IMR-90 (cell line): ENCODE data around the gene FANCE. TPM values are rescaled to one million over a fixed set of nuclear protein-coding genes. Genes with fewer than 3 reads are reported as not detected.

Source experiments
- ATAC-seq: fragments of 200-7000 bp; cut with Tn5 transposase; 2 replicates; pipeline ENCODE4 v1.9.1; 2020; ENCODE audit warnings: low read depth, mild to moderate bottlenecking, moderate library complexity
- BruUV-seq: library from RNA; stranded (reverse); fragments of 400-500 nt; replicated peaks from 2 replicates; lab custom pipeline; 2021; lab: Mats Ljungman, UMichigan
- CTCF ChIA-PET: fragments of 300-600 bp; formaldehyde crosslinking; extraction: SDS; loops from one replicate; lab custom pipeline; 2021; ENCODE audit warnings: antibody characterized with exemption; lab: Yijun Ruan, JAX
- POLR2A ChIA-PET: fragments of 300-600 bp; sonication (Branson Sonifier 250); formaldehyde crosslinking; loops from one replicate; lab custom pipeline; 2022; ENCODE audit warnings: antibody characterized with exemption; ENCODE audit not compliant: unreplicated experiment; lab: Charles Lee
- DNase-seq: peaks from one replicate; pipeline ENCODE4 v3.0.0; 2013
- H2AFZ ChIP-seq: replicated peaks from 2 replicates; pipeline ENCODE3; 2013; ENCODE audit warnings: low read length, mild to moderate bottlenecking; ENCODE audit not compliant: poor library complexity
- H2AK5ac ChIP-seq: 2 replicates; pipeline ENCODE4 v1.6.1; 2013; ENCODE audit warnings: low read depth, low read length, inconsistent platforms
- H2AK9ac ChIP-seq: replicated peaks from 2 replicates; pipeline ENCODE3; 2013; ENCODE audit warnings: mild to moderate bottlenecking, low read depth, low read length, moderate library complexity; ENCODE audit not compliant: poor library complexity
- H2BK120ac ChIP-seq: 2 replicates; pipeline ENCODE4 v1.6.1; 2013; ENCODE audit warnings: low read depth, low read length, inconsistent platforms
- H2BK15ac ChIP-seq: 3 replicates; pipeline ENCODE4 v1.6.1; 2013; ENCODE audit warnings: low read depth, low read length, inconsistent platforms
- H2BK20ac ChIP-seq: 2 replicates; pipeline ENCODE4 v1.6.1; 2013; ENCODE audit warnings: low read depth, mild to moderate bottlenecking, inconsistent platforms, low read length, moderate library complexity
- H2BK5ac ChIP-seq: 2 replicates; pipeline ENCODE4 v1.6.1; 2013; ENCODE audit warnings: mild to moderate bottlenecking, low read depth, low read length, inconsistent platforms; ENCODE audit not compliant: poor library complexity, severe bottlenecking
- H3K14ac ChIP-seq: replicated peaks from 2 replicates; pipeline ENCODE4 v1.6.1; 2013; ENCODE audit warnings: low read depth, low read length, inconsistent platforms
- H3K18ac ChIP-seq: 2 replicates; pipeline ENCODE4 v1.6.1; 2013; ENCODE audit warnings: low read depth, low read length, control low read depth
- H3K23ac ChIP-seq: 2 replicates; pipeline ENCODE4 v1.6.1; 2013; ENCODE audit warnings: low read depth, low read length, inconsistent platforms
- H3K27ac ChIP-seq: 2 replicates; pipeline ENCODE4 v1.5.1; 2013; ENCODE audit warnings: mild to moderate bottlenecking, control low read depth, low read length; ENCODE audit not compliant: insufficient read depth
- H3K27me3 ChIP-seq: 2 replicates; pipeline ENCODE4 v1.6.1; 2013; ENCODE audit warnings: low read length; ENCODE audit not compliant: control insufficient read depth, insufficient read depth
- H3K36me3 ChIP-seq: 2 replicates; pipeline ENCODE4 v1.6.1; 2013; ENCODE audit warnings: low read length, mixed read lengths; ENCODE audit not compliant: control insufficient read depth, insufficient read depth
- H3K4ac ChIP-seq: 2 replicates; pipeline ENCODE4 v1.6.1; 2013; ENCODE audit warnings: low read depth, low read length, inconsistent platforms
- H3K4me1 ChIP-seq: 2 replicates; pipeline ENCODE4 v1.6.1; 2013; ENCODE audit warnings: low read length, mixed read lengths; ENCODE audit not compliant: control insufficient read depth, insufficient read depth
- H3K4me2 ChIP-seq: 2 replicates; pipeline ENCODE4 v1.6.1; 2013; ENCODE audit warnings: low read depth, mild to moderate bottlenecking, control low read depth, low read length, moderate library complexity
- H3K4me3 ChIP-seq: 2 replicates; pipeline ENCODE4 v1.5.1; 2013; ENCODE audit warnings: low read depth, mild to moderate bottlenecking, control low read depth, low read length, moderate library complexity; ENCODE audit not compliant: insufficient read depth
- H3K56ac ChIP-seq: 2 replicates; pipeline ENCODE4 v1.6.1; 2013; ENCODE audit warnings: low read length, inconsistent platforms; ENCODE audit not compliant: insufficient read depth; ENCODE audit errors: extremely low read depth
- H3K79me1 ChIP-seq, 2 experiments: 2 replicates each; pipeline ENCODE4 v1.6.1; 2013; ENCODE audit warnings: low read length in 2 of 2, inconsistent platforms in 1 of 2, low read depth in 1 of 2
- H3K9ac ChIP-seq: 2 replicates; pipeline ENCODE4 v1.6.1; 2013; ENCODE audit warnings: low read depth, low read length, control low read depth
- H3K9me1 ChIP-seq: 2 replicates; pipeline ENCODE4 v1.6.1; 2013; ENCODE audit warnings: low read length, inconsistent platforms; ENCODE audit not compliant: insufficient read depth
- H3K9me3 ChIP-seq: 2 replicates; pipeline ENCODE4 v1.6.1; 2013; ENCODE audit warnings: low read length; ENCODE audit not compliant: control insufficient read depth, insufficient read depth
- H4K20me1 ChIP-seq: 2 replicates; pipeline ENCODE4 v1.6.1; 2013; ENCODE audit warnings: low read length, inconsistent platforms; ENCODE audit not compliant: insufficient read depth
- H4K5ac ChIP-seq: 2 replicates; pipeline ENCODE4 v1.6.1; 2013; ENCODE audit warnings: mild to moderate bottlenecking, low read depth, low read length, control low read depth
- H4K8ac ChIP-seq, 2 experiments: 2 replicates each; pipeline ENCODE4 v1.6.1; 2013; ENCODE audit warnings: low read depth in 2 of 2, low read length in 2 of 2, control low read depth in 1 of 2, inconsistent platforms in 1 of 2
- H4K91ac ChIP-seq: 2 replicates; pipeline ENCODE4 v1.6.1; 2013; ENCODE audit warnings: low read depth, low read length, inconsistent platforms; ENCODE audit not compliant: insufficient read depth
- CEBPB ChIP-seq: IDR thresholded peaks from 2 replicates; pipeline ENCODE4 v1.6.1; 2012; ENCODE audit warnings: low read depth, low read length, improper control_type of control experiment
- MXI1 ChIP-seq: IDR thresholded peaks from 2 replicates; pipeline ENCODE4 v1.6.1; 2012; ENCODE audit warnings: low read depth, mild to moderate bottlenecking, low read length, moderate library complexity, borderline replicate concordance
- POLR2A ChIP-seq: IDR thresholded peaks from 2 replicates; pipeline ENCODE4 v1.6.1; 2012; ENCODE audit warnings: mild to moderate bottlenecking, low read depth, low read length
- RAD21 ChIP-seq: IDR thresholded peaks from 2 replicates; pipeline ENCODE4 v1.6.1; 2012; ENCODE audit warnings: low read length, improper control_type of control experiment
- USF2 ChIP-seq: fragments of 150-350 bp; IDR thresholded peaks from 2 replicates; pipeline ENCODE4 v1.6.1; 2017; ENCODE audit warnings: mild to moderate bottlenecking, antibody characterized with exemption, low read length, low read depth
- WGBS, 2 experiments: methylation state at CpG; one replicate each; pipeline versions ENCODE4 v1.1.5 to v1.1.7; 2013; ENCODE audit warnings: missing lambda C conversion rate in 2 of 2; ENCODE audit not compliant: insufficient read length in 1 of 2; ENCODE audit errors: extremely low coverage in 2 of 2; 5-methylcytosine and 5-hydroxymethylcytosine counted together
- dilution Hi-C: fragments of 300-500 bp; cut with HindIII; formaldehyde crosslinking; loops from one replicate; pipeline ENCODE4 v1.14.3; 2018; ENCODE audit warnings: low sequenced_read_pairs; ENCODE audit not compliant: unreplicated experiment
- in situ Hi-C: fragments of 300-500 bp; cut with MboI; formaldehyde crosslinking; loops from 3 replicates; pipeline ENCODE4 v1.14.3; 2019; ENCODE audit warnings: low sequenced_read_pairs, inconsistent platforms, mixed read lengths
- intact Hi-C: fragments of 100-400 bp; cut with micrococcal nuclease; formaldehyde crosslinking; loops from 2 replicates; pipeline ENCODE4 v1.10.0; 2022
- polyA plus RNA-seq, 3 experiments: library from polyadenylated mRNA; depleted of rRNA; stranded (reverse); fragments of >200 nt; gene quantifications; 2 replicates each; pipeline ENCODE4 v1.2.3, GENCODE V29; 2012; ENCODE audit warnings: low replicate concordance in 1 of 3
- total RNA-seq: library from RNA; depleted of rRNA; stranded (reverse); fragments of >200 nt; gene quantifications from 2 replicates; pipeline ENCODE4 v1.2.3, GENCODE V29; 2012

FANCE gene
- total and polyA plus RNA-seq, 2 of the 4 experiments (the other 2 are of a cell fraction), result 7.1 to 9.1 TPM

GRCh38 chr6:35406711-35407485 is 45.2 kb upstream of the FANCE start:
- no peak overlapping the region for H3K4me2 ChIP-seq
- peak overlapping the region; percentile 68 for H2AK9ac ChIP-seq
- DNase-seq (no peak), ATAC-seq (no peak)
- H3K14ac ChIP-seq, result no peak overlapping the region
- H2BK5ac ChIP-seq, result no peak overlapping the region
- no peak overlapping the region for H3K18ac ChIP-seq
- H4K5ac ChIP-seq, result no peak overlapping the region
- H4K8ac ChIP-seq, result no peak overlapping the region; a peak in 1 of 4 replicates
- H2BK15ac ChIP-seq, result no peak overlapping the region
- no peak overlapping the region for H2BK120ac ChIP-seq
- in situ Hi-C loops, result no loop called here
- no peak overlapping the region for H2AFZ ChIP-seq
- POLR2A ChIA-PET, result no interaction called here
- H3K4ac ChIP-seq, result no peak overlapping the region
- peaks cover 4% of the 10 kb centered on the region; the same call in 1 of the 2 replicates for H3K4me1 ChIP-seq
- peaks cover 19% of the 10 kb centered on the region for H4K20me1 ChIP-seq
- no peaks in the 10 kb centered on the region for H3K9me3 ChIP-seq
- peaks cover 29% of the 10 kb centered on the region for H3K9me1 ChIP-seq
- 0 out of 2 replicates have a peak overlapping the region, but pooled peaks have one; percentile 44 for H3K23ac ChIP-seq
- BruUV-seq, result no TSS peak
- H3K56ac ChIP-seq, result no peak overlapping the region
- peaks cover 31 to 91% of the 10 kb centered on the region in 2 experiments for H3K79me1 ChIP-seq
- dilution Hi-C loops, result no loop called here
- TF ChIP-seq RAD21 (no peak), POLR2A (no peak), MXI1 (no peak), CEBPB (no peak), USF2 (no peak)
- H3K9ac ChIP-seq, result no peak overlapping the region
- no peak overlapping the region for H2AK5ac ChIP-seq
- CTCF ChIA-PET, result interaction anchor here (1.2 kb wide), 1 partner anchor 8 kb away, joined by 4 read pairs; no protein-coding TSS in a partner anchor
- 92% methylated on average over 7 of the region's 20 CpGs; no CpG with 5 or more reads in 1 of the 2 experiments for WGBS, 2 experiments
- intact Hi-C loops, result no loop called here
- H3K27ac ChIP-seq, result no peak overlapping the region
- H4K91ac ChIP-seq, result no peak overlapping the region
- peaks cover 16% of the 10 kb centered on the region for H3K36me3 ChIP-seq
- H3K27me3 ChIP-seq, result no peaks in the 10 kb centered on the region
- H2BK20ac ChIP-seq, result no peak overlapping the region
- no peak overlapping the region for H3K4me3 ChIP-seq
